IMR-90 (cell line): ENCODE measurements around the gene RFX4. TPM values are rescaled to one million over a fixed set of nuclear protein-coding genes. Genes with fewer than 3 reads are reported as not detected.

Source experiments
- ATAC-seq: fragments of 200-7000 bp; cut with Tn5 transposase; 2 replicates; pipeline ENCODE4 v1.9.1; 2020; ENCODE audit warnings: low read depth, mild to moderate bottlenecking, moderate library complexity
- BruUV-seq: library from RNA; stranded (reverse); fragments of 400-500 nt; replicated peaks from 2 replicates; lab custom pipeline; 2021; lab: Mats Ljungman, UMichigan
- CTCF ChIA-PET: fragments of 300-600 bp; formaldehyde crosslinking; extraction: SDS; loops from one replicate; lab custom pipeline; 2021; ENCODE audit warnings: antibody characterized with exemption; lab: Yijun Ruan, JAX
- POLR2A ChIA-PET: fragments of 300-600 bp; sonication (Branson Sonifier 250); formaldehyde crosslinking; loops from one replicate; lab custom pipeline; 2022; ENCODE audit warnings: antibody characterized with exemption; ENCODE audit not compliant: unreplicated experiment; lab: Charles Lee
- DNase-seq: peaks from one replicate; pipeline ENCODE4 v3.0.0; 2013
- H2AFZ ChIP-seq: replicated peaks from 2 replicates; pipeline ENCODE3; 2013; ENCODE audit warnings: low read length, mild to moderate bottlenecking; ENCODE audit not compliant: poor library complexity
- H2AK5ac ChIP-seq: 2 replicates; pipeline ENCODE4 v1.6.1; 2013; ENCODE audit warnings: low read depth, low read length, inconsistent platforms
- H2AK9ac ChIP-seq: replicated peaks from 2 replicates; pipeline ENCODE3; 2013; ENCODE audit warnings: mild to moderate bottlenecking, low read depth, low read length, moderate library complexity; ENCODE audit not compliant: poor library complexity
- H2BK120ac ChIP-seq: 2 replicates; pipeline ENCODE4 v1.6.1; 2013; ENCODE audit warnings: low read depth, low read length, inconsistent platforms
- H2BK15ac ChIP-seq: 3 replicates; pipeline ENCODE4 v1.6.1; 2013; ENCODE audit warnings: low read depth, low read length, inconsistent platforms
- H2BK20ac ChIP-seq: 2 replicates; pipeline ENCODE4 v1.6.1; 2013; ENCODE audit warnings: low read depth, mild to moderate bottlenecking, inconsistent platforms, low read length, moderate library complexity
- H2BK5ac ChIP-seq: 2 replicates; pipeline ENCODE4 v1.6.1; 2013; ENCODE audit warnings: mild to moderate bottlenecking, low read depth, low read length, inconsistent platforms; ENCODE audit not compliant: poor library complexity, severe bottlenecking
- H3K14ac ChIP-seq: replicated peaks from 2 replicates; pipeline ENCODE4 v1.6.1; 2013; ENCODE audit warnings: low read depth, low read length, inconsistent platforms
- H3K18ac ChIP-seq: 2 replicates; pipeline ENCODE4 v1.6.1; 2013; ENCODE audit warnings: low read depth, low read length, control low read depth
- H3K23ac ChIP-seq: 2 replicates; pipeline ENCODE4 v1.6.1; 2013; ENCODE audit warnings: low read depth, low read length, inconsistent platforms
- H3K27ac ChIP-seq: 2 replicates; pipeline ENCODE4 v1.5.1; 2013; ENCODE audit warnings: mild to moderate bottlenecking, control low read depth, low read length; ENCODE audit not compliant: insufficient read depth
- H3K27me3 ChIP-seq: 2 replicates; pipeline ENCODE4 v1.6.1; 2013; ENCODE audit warnings: low read length; ENCODE audit not compliant: control insufficient read depth, insufficient read depth
- H3K36me3 ChIP-seq: 2 replicates; pipeline ENCODE4 v1.6.1; 2013; ENCODE audit warnings: low read length, mixed read lengths; ENCODE audit not compliant: control insufficient read depth, insufficient read depth
- H3K4ac ChIP-seq: 2 replicates; pipeline ENCODE4 v1.6.1; 2013; ENCODE audit warnings: low read depth, low read length, inconsistent platforms
- H3K4me1 ChIP-seq: 2 replicates; pipeline ENCODE4 v1.6.1; 2013; ENCODE audit warnings: low read length, mixed read lengths; ENCODE audit not compliant: control insufficient read depth, insufficient read depth
- H3K4me2 ChIP-seq: 2 replicates; pipeline ENCODE4 v1.6.1; 2013; ENCODE audit warnings: low read depth, mild to moderate bottlenecking, control low read depth, low read length, moderate library complexity
- H3K4me3 ChIP-seq: 2 replicates; pipeline ENCODE4 v1.5.1; 2013; ENCODE audit warnings: low read depth, mild to moderate bottlenecking, control low read depth, low read length, moderate library complexity; ENCODE audit not compliant: insufficient read depth
- H3K56ac ChIP-seq: 2 replicates; pipeline ENCODE4 v1.6.1; 2013; ENCODE audit warnings: low read length, inconsistent platforms; ENCODE audit not compliant: insufficient read depth; ENCODE audit errors: extremely low read depth
- H3K79me1 ChIP-seq, 2 experiments: 2 replicates each; pipeline ENCODE4 v1.6.1; 2013; ENCODE audit warnings: low read length in 2 of 2, inconsistent platforms in 1 of 2, low read depth in 1 of 2
- H3K9ac ChIP-seq: 2 replicates; pipeline ENCODE4 v1.6.1; 2013; ENCODE audit warnings: low read depth, low read length, control low read depth
- H3K9me1 ChIP-seq: 2 replicates; pipeline ENCODE4 v1.6.1; 2013; ENCODE audit warnings: low read length, inconsistent platforms; ENCODE audit not compliant: insufficient read depth
- H3K9me3 ChIP-seq: 2 replicates; pipeline ENCODE4 v1.6.1; 2013; ENCODE audit warnings: low read length; ENCODE audit not compliant: control insufficient read depth, insufficient read depth
- H4K20me1 ChIP-seq: 2 replicates; pipeline ENCODE4 v1.6.1; 2013; ENCODE audit warnings: low read length, inconsistent platforms; ENCODE audit not compliant: insufficient read depth
- H4K5ac ChIP-seq: 2 replicates; pipeline ENCODE4 v1.6.1; 2013; ENCODE audit warnings: mild to moderate bottlenecking, low read depth, low read length, control low read depth
- H4K8ac ChIP-seq, 2 experiments: 2 replicates each; pipeline ENCODE4 v1.6.1; 2013; ENCODE audit warnings: low read depth in 2 of 2, low read length in 2 of 2, control low read depth in 1 of 2, inconsistent platforms in 1 of 2
- H4K91ac ChIP-seq: 2 replicates; pipeline ENCODE4 v1.6.1; 2013; ENCODE audit warnings: low read depth, low read length, inconsistent platforms; ENCODE audit not compliant: insufficient read depth
- BHLHE40 ChIP-seq: fragments of 150-350 bp; IDR thresholded peaks from 2 replicates; pipeline ENCODE4 v1.6.1; 2016; ENCODE audit warnings: mild to moderate bottlenecking, low read depth, low read length
- CEBPB ChIP-seq: IDR thresholded peaks from 2 replicates; pipeline ENCODE4 v1.6.1; 2012; ENCODE audit warnings: low read depth, low read length, improper control_type of control experiment
- CHD1 ChIP-seq: IDR thresholded peaks from 2 replicates; pipeline ENCODE4 v1.6.1; 2012; ENCODE audit warnings: low read depth, low read length, improper control_type of control experiment
- FOS ChIP-seq: fragments of 150-350 bp; IDR thresholded peaks from 2 replicates; pipeline ENCODE4 v1.6.1; 2016; ENCODE audit warnings: low read depth, low read length
- MAFK ChIP-seq: IDR thresholded peaks from 2 replicates; pipeline ENCODE4 v1.6.1; 2012; ENCODE audit warnings: low read depth, low read length, improper control_type of control experiment
- MAZ ChIP-seq: IDR thresholded peaks from 2 replicates; pipeline ENCODE4 v1.6.1; 2012; ENCODE audit warnings: low read depth, mild to moderate bottlenecking, low read length, improper control_type of control experiment, moderate library complexity, borderline replicate concordance
- MXI1 ChIP-seq: IDR thresholded peaks from 2 replicates; pipeline ENCODE4 v1.6.1; 2012; ENCODE audit warnings: low read depth, mild to moderate bottlenecking, low read length, moderate library complexity, borderline replicate concordance
- NFE2L2 ChIP-seq: fragments of 150-350 bp; IDR thresholded peaks from 2 replicates; pipeline ENCODE4 v1.6.1; 2016; ENCODE audit warnings: low read depth, mild to moderate bottlenecking, low read length
- POLR2A ChIP-seq: IDR thresholded peaks from 2 replicates; pipeline ENCODE4 v1.6.1; 2012; ENCODE audit warnings: mild to moderate bottlenecking, low read depth, low read length
- RAD21 ChIP-seq: IDR thresholded peaks from 2 replicates; pipeline ENCODE4 v1.6.1; 2012; ENCODE audit warnings: low read length, improper control_type of control experiment
- RCOR1 ChIP-seq: IDR thresholded peaks from 2 replicates; pipeline ENCODE4 v1.6.1; 2012; ENCODE audit warnings: mild to moderate bottlenecking, low read length, improper control_type of control experiment; ENCODE audit not compliant: insufficient replicate concordance
- RFX5 ChIP-seq: IDR thresholded peaks from 2 replicates; pipeline ENCODE4 v1.8.0; 2012; ENCODE audit warnings: low read depth, mild to moderate bottlenecking, low read length, moderate library complexity
- SMC3 ChIP-seq: fragments of 150-350 bp; IDR thresholded peaks from 2 replicates; pipeline ENCODE4 v1.6.1; 2016; ENCODE audit warnings: low read depth, mild to moderate bottlenecking, antibody characterized with exemption, low read length, moderate library complexity
- WGBS, 2 experiments: methylation state at CpG; one replicate each; pipeline versions ENCODE4 v1.1.5 to v1.1.7; 2013; ENCODE audit warnings: missing lambda C conversion rate in 2 of 2; ENCODE audit not compliant: insufficient read length in 1 of 2; ENCODE audit errors: extremely low coverage in 2 of 2; 5-methylcytosine and 5-hydroxymethylcytosine counted together
- dilution Hi-C: fragments of 300-500 bp; cut with HindIII; formaldehyde crosslinking; loops from one replicate; pipeline ENCODE4 v1.14.3; 2018; ENCODE audit warnings: low sequenced_read_pairs; ENCODE audit not compliant: unreplicated experiment
- in situ Hi-C: fragments of 300-500 bp; cut with MboI; formaldehyde crosslinking; loops from 3 replicates; pipeline ENCODE4 v1.14.3; 2019; ENCODE audit warnings: low sequenced_read_pairs, inconsistent platforms, mixed read lengths
- intact Hi-C: fragments of 100-400 bp; cut with micrococcal nuclease; formaldehyde crosslinking; loops from 2 replicates; pipeline ENCODE4 v1.10.0; 2022
- polyA plus RNA-seq, 3 experiments: library from polyadenylated mRNA; depleted of rRNA; stranded (reverse); fragments of >200 nt; gene quantifications; 2 replicates each; pipeline ENCODE4 v1.2.3, GENCODE V29; 2012; ENCODE audit warnings: low replicate concordance in 1 of 3
- total RNA-seq: library from RNA; depleted of rRNA; stranded (reverse); fragments of >200 nt; gene quantifications from 2 replicates; pipeline ENCODE4 v1.2.3, GENCODE V29; 2012
- TF ChIP-seq, protein P1 (sequence below): fragments of 150-350 bp; IDR thresholded peaks from 2 replicates; pipeline ENCODE4 v1.6.1; 2017; ENCODE audit warnings: mild to moderate bottlenecking, antibody characterized with exemption, low read length, low read depth
- TF ChIP-seq, protein P2 (sequence below): conservative IDR thresholded peaks from 2 replicates; pipeline ENCODE4 v1.5.1; 2012; ENCODE audit warnings: mild to moderate bottlenecking, low read depth, low read length, improper control_type of control experiment
- TF ChIP-seq, protein P3 (sequence below): fragments of 150-350 bp; IDR thresholded peaks from 2 replicates; pipeline ENCODE4 v1.6.1; 2016; ENCODE audit warnings: low read depth, mild to moderate bottlenecking, low read length, moderate library complexity, borderline replicate concordance

Gene RFX4
- total and polyA plus RNA-seq, 2 of the 4 experiments (the other 2 are of a cell fraction): not detected

DNA sequence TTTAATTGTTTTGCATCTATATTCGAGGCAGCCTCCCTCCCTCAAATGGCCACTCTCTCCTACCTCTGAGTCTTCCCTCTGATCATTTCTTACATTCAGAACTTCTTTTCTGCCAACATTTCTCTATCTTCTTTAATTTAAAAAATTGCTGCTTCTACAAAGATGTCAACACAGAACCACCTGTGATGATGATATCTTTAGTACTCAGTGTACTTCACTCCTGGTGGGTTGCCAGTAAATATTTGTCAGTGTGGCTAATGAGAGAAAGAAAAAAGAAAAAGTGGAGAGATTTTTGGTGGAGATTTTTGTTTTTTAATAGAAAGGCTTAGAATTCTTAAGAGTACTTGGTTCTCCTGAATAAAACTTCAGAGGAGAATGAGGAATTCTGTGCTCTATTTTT, 199.8 kb downstream of the RFX4 start:
- Histone ChIP-seq H2BK20ac (no peak overlapping the region), H3K18ac (no peak overlapping the region), H3K79me1 (peaks cover 28 to 44% of the 10 kb centered on the region in 2 experiments), H3K27ac (no peak overlapping the region), H3K4me1 (peaks cover 3% of the 10 kb centered on the region), H2AK5ac (no peak overlapping the region), H3K4me3 (no peak overlapping the region), H2BK15ac (no peak overlapping the region), H3K14ac (no peak overlapping the region), H4K5ac (no peak overlapping the region), H4K91ac (no peak overlapping the region), H4K8ac (no peak overlapping the region), H3K36me3 (peaks cover 8% of the 10 kb centered on the region), H2BK5ac (no peak overlapping the region), H3K27me3 (no peaks in the 10 kb centered on the region), H2BK120ac (no peak overlapping the region), H3K9ac (no peak overlapping the region), H3K9me1 (no peaks in the 10 kb centered on the region), H3K56ac (no peak overlapping the region), H2AK9ac (no peak overlapping the region), H3K9me3 (no peaks in the 10 kb centered on the region), H4K20me1 (peaks cover 5% of the 10 kb centered on the region; the same call in 1 of the 2 replicates), H3K23ac (no peak overlapping the region), H3K4me2 (no peak overlapping the region), H3K4ac (no peak overlapping the region), H2AFZ (no peak overlapping the region)
- POLR2A ChIA-PET: no interaction called here
- TF ChIP-seq MAFK (no peak), RFX5 (no peak), CEBPB (no peak), MXI1 (no peak), RCOR1 (no peak), RAD21 (no peak), NFE2L2 (no peak), BHLHE40 (no peak), POLR2A (no peak), CHD1 (no peak), SMC3 (no peak), MAZ (no peak), FOS (no peak)
- TF ChIP-seq, protein P1, sequence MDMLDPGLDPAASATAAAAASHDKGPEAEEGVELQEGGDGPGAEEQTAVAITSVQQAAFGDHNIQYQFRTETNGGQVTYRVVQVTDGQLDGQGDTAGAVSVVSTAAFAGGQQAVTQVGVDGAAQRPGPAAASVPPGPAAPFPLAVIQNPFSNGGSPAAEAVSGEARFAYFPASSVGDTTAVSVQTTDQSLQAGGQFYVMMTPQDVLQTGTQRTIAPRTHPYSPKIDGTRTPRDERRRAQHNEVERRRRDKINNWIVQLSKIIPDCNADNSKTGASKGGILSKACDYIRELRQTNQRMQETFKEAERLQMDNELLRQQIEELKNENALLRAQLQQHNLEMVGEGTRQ: no peak
- TF ChIP-seq, protein P2, sequence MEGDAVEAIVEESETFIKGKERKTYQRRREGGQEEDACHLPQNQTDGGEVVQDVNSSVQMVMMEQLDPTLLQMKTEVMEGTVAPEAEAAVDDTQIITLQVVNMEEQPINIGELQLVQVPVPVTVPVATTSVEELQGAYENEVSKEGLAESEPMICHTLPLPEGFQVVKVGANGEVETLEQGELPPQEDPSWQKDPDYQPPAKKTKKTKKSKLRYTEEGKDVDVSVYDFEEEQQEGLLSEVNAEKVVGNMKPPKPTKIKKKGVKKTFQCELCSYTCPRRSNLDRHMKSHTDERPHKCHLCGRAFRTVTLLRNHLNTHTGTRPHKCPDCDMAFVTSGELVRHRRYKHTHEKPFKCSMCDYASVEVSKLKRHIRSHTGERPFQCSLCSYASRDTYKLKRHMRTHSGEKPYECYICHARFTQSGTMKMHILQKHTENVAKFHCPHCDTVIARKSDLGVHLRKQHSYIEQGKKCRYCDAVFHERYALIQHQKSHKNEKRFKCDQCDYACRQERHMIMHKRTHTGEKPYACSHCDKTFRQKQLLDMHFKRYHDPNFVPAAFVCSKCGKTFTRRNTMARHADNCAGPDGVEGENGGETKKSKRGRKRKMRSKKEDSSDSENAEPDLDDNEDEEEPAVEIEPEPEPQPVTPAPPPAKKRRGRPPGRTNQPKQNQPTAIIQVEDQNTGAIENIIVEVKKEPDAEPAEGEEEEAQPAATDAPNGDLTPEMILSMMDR: no peak
- TF ChIP-seq, protein P3, sequence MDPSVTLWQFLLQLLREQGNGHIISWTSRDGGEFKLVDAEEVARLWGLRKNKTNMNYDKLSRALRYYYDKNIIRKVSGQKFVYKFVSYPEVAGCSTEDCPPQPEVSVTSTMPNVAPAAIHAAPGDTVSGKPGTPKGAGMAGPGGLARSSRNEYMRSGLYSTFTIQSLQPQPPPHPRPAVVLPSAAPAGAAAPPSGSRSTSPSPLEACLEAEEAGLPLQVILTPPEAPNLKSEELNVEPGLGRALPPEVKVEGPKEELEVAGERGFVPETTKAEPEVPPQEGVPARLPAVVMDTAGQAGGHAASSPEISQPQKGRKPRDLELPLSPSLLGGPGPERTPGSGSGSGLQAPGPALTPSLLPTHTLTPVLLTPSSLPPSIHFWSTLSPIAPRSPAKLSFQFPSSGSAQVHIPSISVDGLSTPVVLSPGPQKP: no peak
- ATAC-seq (no peak), DNase-seq (no peak)
- in situ Hi-C loops: no loop called here
- intact Hi-C loops: no loop called here
- 50% methylated on average over 1 of the region's 1 CpG; no CpG with 5 or more reads in 1 of the 2 experiments for WGBS, 2 experiments
- dilution Hi-C loops: no loop called here
- CTCF ChIA-PET: no interaction called here
- no TSS peak for BruUV-seq
